ENCODE results near the gene RAB43.
"Not testable (repeated sequence)": the region's sequence is repeated elsewhere in the genome, so short reads cannot be mapped to it uniquely, and the experiment has no call there.

The RAB43 gene

DNA sequence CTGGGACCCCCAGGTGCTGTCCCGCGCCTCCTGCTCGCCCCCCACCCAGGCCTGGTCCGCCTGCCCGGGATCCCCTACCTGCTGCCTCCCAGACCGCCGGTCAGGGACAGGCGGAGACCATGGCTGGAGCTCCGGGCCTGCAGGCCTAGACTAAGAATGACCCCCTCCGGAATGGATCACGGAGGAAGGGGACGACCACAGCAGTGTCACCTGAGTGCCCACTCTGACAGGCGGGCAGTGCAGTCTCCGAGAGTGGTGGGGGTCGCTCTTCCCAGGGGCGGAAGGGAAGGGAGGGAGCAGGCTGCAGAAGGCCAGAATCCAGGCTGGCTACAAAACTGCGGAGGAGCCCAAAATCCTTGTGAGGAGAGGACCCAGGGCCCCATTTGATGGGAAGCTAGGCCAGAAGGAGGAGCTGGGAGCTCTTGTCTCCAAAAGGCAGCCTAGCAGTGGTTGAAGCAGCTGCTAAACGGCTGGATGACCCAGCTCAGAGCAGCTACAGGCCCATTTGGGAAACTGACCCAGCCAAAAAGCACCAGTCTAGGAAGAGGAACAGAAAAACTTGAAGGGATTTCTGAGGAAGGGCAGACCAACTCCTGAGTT lies 908 bp upstream of the RAB43 start:
- DNase-seq (ENCODE audit: low read depth, low spot score): no peak

DNA sequence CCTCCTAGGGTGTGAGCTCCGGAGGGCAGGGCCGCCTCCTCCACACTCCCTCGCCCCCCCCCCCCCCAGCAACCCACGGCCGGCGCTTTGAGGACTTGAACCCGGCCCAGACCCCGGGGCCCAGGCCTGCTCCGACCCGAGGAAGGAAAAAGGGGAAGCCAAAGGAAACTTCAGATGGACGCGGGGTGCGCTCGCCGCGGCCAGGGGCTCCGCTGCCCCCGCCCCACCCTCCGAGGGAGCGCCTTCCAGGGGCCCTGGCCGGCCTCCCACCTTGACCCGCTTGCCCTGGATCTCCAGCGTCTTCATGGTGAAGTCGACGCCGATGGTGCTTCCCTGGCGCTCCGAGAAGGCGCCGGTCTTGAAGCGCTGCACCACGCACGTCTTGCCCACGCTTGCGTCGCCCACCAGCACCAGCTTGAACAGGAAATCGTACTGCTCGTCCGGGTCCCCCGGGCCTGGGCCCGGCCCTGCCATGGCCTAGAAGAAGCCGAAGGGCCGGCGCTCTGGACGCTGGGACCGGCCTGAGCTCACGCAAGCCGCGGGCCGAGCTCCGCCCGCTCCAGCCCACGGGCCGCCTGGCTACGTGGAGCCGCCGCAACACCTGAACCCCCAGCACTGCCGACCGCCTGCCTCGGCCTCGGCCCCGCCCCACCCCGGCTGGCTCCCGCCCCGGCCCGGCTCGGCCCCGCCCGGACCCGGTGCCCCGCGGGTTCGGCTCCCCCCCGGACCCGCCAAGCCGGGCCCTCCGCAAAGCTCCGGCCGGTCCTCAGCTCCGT lies 400 bp downstream of the RAB43 start:
- no peak for DNase-seq (ENCODE audit: low read depth, low spot score)

DNA sequence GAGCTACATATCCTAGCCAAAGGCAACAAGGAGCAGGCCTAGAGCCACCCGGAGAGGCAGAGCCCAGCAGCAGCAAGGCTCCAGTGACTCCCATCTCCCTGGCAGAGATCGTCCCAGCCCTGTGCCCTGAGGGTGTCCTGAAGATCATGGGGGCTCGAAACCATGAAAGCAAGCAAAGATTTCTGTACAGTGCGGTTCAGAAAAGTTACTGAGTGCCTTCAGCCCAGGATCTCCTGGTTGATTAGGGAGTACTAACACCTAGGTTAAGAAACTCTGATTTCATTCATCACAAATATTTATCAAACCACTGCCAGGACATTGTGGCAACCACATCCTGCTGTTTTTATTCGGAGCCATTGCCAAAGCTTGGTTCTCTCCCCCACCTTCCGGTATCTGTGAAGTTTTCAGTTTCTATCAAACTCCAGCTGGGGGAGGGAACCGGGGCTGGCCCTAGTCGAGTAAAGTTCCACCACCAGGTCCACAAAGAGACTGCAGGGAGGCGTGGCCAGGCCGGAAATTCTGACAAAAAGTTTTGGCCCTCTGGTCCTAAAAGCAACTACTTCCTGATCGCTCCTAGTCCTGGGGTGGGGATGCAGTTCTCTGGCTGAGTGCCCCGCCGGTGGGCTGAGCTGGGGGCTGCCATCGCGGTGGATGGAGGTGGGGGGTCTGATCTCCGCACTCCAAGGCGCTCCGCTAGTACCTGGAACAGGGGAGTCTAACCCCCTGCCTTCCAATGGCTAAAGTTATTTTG lies 1.2 kb downstream of the RAB43 start:
- DNase-seq (ENCODE audit: low read depth, low spot score): peak; percentile 85

DNA sequence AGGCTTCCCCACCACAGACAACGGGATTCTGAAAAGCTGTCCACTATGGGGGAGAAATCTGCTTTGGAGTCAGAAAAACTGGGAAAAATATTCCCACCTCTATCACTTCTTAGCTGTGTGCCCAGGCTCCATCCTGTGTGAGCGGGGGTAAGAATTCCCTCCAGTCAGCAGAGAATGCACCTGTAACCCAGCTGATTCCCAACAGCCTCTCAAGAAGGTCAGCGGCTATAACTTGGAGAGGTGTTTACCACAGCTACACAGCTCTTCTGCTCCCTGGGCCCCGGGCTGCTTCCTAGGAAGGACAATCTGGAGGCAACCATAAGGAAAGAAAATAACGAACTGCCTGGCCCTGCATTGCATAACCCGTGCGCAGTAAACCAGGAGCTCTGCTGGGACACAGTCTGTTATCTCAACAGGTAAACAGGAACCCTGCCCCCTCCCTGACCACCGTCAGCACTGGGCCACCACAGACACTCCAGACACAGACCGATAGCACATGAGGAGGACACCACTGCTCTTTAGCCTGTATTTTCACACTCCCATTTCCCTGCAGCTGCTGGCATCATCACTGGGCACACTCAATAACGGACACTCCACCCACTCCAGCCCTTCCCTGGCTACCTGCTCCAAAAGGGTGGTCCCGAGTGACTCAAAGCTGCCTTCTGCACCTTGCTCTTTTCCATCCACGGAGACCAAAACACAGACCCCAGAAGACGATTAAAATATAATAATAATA lies 2.1 kb downstream of the RAB43 start:
- DNase-seq (ENCODE audit: low read depth, low spot score): no peak

DNA sequence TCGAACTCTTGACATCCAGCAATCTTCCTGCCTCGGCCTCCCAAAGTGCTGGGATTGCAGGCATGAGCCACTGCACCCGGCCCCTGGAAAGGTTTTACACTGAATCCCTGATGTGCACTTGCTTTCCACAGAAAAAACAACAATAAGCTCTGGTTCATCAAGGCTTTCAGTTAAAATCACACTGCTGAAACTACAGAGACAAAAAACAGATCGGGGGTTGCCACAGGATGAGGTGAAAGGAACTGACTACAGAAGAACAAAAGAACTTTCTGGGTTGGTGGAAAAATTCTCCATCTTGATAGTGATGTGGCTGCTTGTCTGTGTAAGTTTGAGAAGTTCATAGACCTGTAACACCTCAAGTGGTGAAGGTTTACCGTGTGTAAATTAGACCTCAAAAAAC lies 2.9 kb downstream of the RAB43 start:
- peak; percentile 35 for DNase-seq (ENCODE audit: low read depth, low spot score)

DNA sequence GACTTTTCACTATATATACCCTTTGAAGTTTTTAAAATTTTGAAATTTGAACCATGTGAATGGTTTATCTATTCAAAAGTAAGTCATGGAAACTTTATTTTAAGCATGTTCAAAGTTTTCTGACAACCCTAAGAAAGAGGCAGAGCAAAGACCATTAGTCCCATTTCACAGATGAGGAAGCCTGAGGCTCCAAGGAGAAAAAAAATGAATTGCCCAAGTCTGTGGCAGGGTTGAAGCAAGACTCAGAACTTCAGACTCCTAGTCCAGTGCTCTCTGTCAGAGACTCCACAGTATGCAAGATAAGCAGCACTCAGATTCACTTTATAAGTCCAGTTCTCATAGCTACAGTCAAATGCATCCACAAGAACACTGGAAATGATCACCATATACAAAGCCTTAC lies 4.5 kb downstream of the RAB43 start:
- DNase-seq (ENCODE audit: low read depth, low spot score): no peak

DNA sequence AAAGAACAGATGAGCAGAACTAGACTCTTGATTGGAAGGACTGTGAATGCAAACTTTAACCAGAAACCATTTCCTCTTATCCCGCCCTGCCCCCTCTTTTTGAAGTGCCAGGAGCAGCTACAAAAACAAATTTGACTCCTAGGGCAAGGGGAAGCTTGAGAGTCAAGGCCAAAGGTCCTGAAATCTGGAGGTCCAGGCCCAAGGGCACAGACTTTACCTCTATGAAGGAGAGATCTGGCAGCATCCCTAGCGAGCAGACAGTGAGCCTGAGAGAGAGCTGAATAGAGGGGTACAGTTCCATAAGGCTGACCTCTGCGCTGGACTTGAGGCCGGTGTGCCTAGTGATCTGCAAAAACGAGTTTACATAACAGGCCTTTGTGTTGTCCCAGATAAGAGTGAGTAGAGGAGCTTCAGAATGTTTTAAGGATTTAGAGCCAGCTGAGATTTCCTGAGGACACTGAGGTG lies 5.1 kb downstream of the RAB43 start:
- DNase-seq (ENCODE audit: low read depth, low spot score): no peak

DNA sequence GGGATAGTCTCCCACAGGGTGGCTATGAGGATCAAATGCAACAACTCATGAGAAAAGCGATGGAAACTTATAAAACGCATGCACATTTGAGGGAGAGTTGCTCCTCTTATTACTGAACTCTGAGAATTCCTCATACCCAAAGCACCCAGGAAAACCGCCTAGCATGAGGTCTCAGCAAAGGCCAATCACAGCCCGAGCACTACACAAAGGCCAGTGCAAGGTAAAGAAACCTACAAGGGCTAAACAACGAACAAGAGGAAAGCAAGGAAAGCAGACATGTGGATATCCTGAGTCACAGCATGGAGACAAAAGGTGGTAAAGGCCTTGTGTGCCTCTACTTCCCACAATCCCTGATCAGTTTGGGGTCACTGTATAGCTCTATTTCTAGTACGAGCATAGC lies 7.1 kb downstream of the RAB43 start:
- DNase-seq (ENCODE audit: low read depth, low spot score): no peak

DNA sequence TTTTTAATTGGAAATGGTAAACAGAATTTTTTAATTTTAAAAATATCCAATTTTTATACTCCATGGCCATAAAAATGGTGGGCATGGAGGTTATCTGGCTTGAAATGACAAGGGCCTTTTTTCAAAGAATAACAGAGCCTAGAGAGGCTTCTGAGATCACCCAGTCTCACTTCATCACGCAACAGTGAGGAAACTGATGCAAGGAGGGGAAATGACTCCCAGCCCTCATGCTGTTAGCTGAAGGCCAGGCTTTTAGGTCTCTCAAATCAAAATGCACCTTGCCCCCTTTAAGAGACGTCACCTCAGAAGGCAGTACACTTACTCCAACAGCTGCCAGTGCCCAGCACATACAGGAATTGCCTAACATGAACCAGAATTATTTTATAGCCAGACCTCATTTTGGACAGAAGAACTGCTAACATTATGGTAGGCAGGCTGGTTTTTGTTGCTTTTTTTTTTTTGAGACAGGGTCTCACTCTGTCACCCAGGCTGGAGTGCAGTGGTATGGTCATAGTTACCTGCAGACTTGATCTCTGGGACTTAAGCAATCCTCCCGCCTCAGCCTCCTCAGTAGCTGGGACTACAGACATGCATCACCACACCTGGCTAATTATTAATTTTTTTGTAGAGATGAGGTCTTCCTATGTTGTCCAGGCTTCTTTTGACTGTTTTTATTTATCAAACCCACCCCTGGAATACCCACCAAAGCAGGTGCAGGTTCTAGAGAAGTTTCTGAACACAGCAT lies 9.1 kb downstream of the RAB43 start:
- DNase-seq (ENCODE audit: low read depth, low spot score): no peak

DNA sequence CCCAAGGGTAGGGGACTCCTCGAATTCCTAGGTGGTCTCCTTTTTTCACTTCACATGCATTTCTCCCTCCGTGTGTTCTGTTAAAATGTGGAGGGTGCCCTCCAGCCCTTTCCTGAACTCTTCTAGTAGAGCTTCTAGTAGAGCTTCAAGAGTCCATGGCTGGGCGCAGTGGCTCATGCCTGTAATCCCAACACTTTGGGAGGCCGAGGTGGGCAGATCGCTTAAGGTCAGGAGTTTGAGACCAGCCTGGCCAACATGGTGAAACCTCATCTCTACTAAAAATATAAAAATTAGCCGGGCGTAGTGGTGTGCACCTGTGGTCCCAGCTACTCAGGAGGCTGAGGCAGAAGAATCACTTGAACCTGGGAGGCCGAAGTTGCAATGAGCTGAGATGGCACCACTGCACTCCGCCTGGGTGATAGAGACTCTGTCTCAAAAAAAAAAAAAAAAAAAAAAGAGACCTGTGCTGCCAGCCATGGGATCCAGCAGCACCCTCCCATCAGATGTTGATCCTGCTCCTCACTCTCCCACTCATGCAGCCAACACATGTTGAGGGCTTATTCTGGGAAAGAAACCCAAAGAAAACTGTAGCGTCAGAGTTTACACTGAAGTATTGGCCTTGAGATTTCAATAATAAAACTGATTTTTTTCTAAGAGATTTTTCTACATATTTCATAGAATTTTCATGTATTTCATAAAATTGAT lies 10.4 kb downstream of the RAB43 start:
- DNase-seq (ENCODE audit: low read depth, low spot score): not testable (repeated sequence)

DNA sequence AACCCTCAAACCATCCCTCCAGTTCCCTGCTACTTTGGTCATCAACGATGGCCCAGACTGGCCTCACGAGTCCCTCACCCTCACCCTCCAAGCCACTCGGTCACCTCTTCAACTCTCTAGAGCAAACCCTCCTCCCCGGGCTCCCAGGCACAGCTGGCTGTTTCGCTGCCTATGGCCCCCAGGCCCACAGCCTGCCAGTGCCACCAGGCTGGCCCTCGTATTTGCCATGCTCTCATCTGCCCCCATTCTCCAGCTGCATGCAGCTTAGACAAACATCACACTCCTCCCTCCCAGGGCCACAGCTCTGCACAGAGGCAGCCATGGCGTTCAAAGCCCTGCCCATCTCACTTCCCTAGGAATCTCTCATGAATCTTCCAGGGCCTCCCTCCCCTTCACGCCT lies 13.8 kb downstream of the RAB43 start:
- DNase-seq (ENCODE audit: low read depth, low spot score): no peak

DNA sequence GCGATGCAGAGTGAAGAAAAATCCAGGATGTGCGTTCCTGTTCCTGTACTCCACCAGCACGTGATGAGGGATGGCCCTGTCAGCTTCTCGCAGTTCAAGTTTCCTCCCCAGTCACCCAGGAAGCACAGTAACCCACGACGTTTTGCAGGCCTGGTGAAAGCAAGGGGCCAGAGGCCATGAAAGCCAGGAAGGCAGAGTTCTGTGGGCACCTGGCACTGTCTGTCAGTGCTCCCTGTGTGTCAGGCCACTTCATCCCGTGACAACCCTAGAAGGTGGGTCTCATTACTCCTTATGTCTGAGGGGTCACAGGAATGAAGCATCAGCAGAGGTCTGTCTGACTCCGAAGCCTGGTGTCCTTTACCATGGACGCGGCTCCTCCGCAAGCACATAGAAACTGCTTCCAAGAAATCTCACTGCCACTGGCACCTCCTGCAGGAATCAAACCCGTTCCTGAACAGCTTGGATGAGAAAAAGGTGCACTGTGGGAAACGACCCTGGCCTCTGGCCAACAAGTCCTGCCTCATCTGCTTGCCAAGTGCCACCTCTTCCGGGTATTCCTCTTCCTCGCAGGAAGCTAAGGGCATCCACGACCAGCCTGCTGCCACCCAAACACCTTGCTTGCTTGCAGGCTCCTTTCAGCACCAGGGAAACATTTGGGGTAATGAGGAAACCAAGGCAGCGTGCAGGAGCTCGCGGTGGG lies 14.6 kb downstream of the RAB43 start:
- no peak for DNase-seq (ENCODE audit: low read depth, low spot score)

DNA sequence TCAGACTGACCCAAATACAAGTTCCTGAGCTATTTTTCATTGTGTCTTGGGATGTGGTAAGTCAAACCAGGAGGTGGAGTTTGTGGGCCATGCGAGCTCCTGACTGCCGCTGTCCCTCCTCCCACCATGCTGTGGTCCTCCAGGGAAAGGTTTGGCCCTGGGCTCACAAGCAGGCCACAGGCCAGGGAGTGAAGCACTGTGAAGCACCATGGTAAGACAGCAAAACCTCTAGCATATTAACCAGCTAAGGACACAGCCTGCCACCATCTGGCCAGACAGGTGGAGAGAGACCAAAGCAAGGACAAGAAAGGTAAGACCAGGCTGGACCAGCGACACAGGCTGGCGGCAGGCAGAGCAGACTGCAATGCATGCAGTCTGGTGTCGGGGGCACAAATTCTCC lies 15.3 kb downstream of the RAB43 start:
- no peak for DNase-seq (ENCODE audit: low read depth, low spot score)

DNA sequence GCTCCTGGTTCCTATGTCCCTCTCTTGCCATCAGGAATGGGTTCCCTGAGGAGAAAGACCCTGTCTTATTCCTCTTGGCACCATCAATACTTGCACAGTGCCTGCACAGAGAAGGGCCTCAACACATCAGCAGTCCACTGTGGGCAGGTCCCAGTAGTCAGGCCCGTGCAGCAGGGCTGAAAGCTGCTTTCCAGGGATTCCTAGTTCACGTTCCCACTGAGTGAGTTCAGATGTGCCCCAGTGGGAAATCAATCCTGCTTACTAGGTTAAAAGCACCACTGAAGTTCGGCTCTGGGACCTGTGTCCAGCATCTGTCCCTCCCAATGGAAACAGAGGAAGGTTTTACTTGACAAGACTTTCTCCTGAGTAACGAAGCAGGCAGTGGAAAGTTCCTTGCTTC lies 15.7 kb downstream of the RAB43 start:
- no peak for DNase-seq (ENCODE audit: low read depth, low spot score)

DNA sequence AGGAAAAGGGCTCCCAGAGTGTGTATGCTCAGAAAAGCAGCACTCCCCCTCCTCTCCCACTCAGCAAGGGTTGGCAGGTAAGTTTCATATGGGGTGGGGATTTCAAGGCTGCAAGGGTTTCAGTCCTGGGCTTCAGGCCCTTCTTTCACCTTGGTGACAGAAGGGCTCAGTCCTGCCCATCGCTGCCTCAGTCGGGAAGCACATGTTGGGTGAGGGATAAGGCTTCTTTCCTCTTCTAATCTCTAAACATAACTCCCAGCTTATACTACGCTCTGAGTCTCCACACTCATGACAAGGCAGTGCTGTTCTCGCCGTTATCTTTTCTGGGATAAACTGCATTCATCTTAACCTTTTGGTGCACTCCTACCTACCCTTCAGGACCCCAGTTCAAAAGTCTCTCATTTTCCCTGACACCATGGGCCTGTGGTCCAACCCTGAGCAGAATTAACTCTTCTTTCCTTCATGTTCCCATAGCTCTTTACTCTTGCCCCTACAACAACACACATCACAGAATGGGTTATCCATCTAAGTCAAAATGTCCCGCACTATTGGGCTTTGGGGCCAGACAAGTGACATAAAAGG lies 17.0 kb downstream of the RAB43 start:
- DNase-seq (ENCODE audit: low read depth, low spot score): no peak

DNA sequence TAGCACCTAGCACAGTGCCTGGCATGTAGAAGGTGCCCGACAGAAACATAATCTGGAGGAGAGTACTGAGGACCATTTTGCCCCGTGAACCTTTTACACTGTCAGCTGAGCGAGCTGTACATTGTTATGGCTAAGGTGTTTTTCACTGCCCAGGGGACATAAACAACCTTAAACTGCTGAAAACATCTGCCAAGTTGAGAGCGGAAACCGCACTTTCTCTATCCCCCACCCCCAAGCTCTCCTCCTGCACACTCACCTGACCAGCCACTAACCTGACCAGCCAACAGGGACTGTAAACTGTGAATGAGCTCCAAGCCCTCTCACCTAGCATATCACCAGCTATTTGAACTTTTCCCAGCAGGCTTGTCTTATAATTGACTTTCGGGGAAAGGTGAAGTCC lies 17.6 kb downstream of the RAB43 start:
- no peak for DNase-seq (ENCODE audit: low read depth, low spot score)

DNA sequence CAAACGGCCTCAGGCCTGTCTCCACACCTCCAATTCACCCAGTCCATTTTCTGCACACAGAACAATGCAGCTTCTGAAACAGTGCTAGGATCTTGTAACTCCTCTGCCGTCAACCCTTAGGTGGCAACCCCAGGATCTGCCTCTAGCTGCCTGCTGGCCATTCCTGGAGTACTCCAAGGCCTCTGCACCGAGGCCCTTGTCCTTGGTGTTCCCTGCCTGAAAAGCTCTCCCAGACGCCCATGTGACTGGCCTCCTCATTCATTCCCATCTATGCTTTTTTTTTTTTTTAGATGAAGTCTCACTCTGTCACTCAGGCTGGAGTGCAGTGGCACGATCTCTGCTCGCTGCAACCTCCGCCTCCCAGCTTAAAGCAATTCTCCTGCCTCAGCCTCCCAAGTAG lies 18.3 kb downstream of the RAB43 start:
- no peak for DNase-seq (ENCODE audit: low read depth, low spot score)

DNA sequence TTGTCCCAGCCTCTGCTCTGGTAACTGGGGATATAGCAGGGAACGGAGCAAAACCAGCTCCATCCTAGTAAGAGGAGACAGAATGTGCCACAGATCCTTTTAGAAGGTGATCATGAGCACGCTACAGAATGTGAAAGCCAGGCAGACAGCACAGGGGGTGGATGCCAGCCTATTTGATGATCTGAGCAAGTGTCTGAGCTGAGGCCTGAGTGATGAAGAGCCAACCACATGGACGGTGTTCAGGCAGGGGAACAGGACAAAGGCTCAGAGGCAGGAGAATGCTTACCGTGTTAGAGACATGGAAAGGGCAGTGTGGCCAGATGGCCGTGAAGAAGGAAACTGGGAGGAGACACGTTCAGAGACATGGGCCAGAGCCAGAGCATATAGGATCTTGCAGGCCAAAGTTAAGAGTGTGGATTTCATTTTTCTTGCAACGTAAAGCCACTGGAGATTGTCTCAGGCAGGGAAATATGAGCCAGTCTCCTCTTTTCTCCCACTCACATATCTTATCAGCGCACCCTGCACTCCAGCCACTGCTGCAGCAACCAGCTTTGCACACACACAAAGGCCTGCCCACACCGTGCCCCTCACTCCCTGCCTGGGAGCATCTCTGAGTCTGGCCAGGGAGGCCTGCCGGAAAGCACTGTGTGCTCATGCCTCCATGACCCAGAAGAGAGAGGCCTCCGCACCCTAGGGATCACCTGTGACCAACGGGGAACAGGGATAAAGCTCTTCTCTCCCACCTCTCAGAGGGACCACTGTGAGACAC lies 20.1 kb downstream of the RAB43 start:
- DNase-seq (ENCODE audit: low read depth, low spot score): no peak

DNA sequence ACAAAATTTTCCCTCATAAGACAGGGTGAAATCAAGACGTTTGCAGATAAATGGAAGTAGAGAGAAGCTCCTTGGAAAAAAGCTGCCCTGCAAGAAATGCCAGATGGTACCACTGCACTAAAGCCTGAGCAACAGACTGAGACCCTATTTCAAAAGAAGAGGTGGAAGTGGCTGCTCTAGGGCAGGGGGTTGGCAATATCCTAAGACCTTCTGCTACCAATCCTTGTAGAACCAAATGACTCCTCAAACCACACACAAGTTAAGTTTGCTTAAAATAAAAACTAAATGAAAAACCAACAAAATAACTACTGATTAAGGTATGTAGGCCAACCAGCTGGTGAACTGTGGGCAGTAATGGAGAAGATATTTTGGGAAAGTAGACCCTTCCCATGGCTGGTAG lies 21.3 kb downstream of the RAB43 start:
- no peak for DNase-seq (ENCODE audit: low read depth, low spot score)

Measured in activated CD4-positive, CD25-positive, alpha-beta regulatory T cell treated with anti-CD3 and anti-CD28 coated beads, Interleukin-2, amount 50 U/mL, for 16 hours (primary cell).